GM20000 (cell line): ENCODE data around the gene ARSB.

ENCODE experiments used
- DNase-seq: peaks from one replicate; pipeline ENCODE4 v3.0.0; 2012; ENCODE audit warnings: low spot score
- TF ChIP-seq, protein P1 (sequence below): IDR thresholded peaks from 2 replicates; pipeline ENCODE4 v1.5.1; 2012; ENCODE audit warnings: mild to moderate bottlenecking, control low read depth; ENCODE audit errors: extremely low read depth, missing control alignments

The ARSB gene

DNA sequence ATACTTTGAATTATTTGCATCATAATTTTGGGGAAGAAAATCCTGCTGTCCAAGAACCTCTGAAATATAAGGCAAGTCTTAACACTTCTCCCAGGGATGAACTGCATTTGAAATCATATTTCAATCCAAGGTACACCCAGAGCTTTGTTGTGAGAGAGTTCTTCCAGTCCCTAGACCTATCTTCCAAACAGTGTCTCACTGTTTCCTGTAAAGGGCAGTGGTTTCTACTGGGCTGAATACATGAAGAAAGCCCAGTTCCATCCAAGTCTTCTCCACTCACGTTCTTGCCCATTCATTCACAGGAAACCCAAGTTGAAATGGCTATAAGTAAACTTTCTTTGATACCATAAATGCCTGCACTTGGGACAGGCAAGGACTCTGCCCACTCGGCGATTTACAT is 228.3 kb downstream of the ARSB start:
- TF ChIP-seq, protein P1, sequence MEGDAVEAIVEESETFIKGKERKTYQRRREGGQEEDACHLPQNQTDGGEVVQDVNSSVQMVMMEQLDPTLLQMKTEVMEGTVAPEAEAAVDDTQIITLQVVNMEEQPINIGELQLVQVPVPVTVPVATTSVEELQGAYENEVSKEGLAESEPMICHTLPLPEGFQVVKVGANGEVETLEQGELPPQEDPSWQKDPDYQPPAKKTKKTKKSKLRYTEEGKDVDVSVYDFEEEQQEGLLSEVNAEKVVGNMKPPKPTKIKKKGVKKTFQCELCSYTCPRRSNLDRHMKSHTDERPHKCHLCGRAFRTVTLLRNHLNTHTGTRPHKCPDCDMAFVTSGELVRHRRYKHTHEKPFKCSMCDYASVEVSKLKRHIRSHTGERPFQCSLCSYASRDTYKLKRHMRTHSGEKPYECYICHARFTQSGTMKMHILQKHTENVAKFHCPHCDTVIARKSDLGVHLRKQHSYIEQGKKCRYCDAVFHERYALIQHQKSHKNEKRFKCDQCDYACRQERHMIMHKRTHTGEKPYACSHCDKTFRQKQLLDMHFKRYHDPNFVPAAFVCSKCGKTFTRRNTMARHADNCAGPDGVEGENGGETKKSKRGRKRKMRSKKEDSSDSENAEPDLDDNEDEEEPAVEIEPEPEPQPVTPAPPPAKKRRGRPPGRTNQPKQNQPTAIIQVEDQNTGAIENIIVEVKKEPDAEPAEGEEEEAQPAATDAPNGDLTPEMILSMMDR = no peak
- DNase-seq = no peak

DNA sequence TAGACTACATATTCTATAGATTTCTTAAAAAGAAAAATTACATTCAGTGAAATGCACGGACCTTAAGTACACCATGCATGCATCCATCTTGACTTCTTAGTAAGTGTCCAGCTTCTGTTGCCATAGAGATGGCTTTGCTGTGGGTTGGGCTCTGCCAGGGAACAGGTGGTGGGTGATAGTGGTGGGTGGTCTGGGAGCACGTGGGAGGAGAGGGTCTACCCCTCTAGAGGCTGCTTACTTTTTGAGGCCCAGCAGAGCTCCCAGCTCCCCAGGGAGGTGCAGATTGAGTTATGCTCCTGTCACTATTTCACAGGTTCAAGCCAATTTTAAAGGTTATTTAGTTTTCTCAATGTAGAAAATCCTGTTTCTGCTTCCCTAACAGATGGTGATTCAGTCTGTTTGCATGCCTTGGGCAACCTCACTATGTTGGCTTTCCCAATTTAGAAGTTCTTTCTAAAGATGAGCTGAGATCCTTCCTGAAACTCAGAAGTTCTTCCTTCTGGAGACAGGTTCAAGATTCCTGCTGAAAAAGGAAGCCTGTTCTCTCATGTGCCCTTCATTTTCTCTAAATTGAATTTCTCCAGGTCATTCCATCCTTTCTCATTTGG is 229.2 kb downstream of the ARSB start:
- no peak for DNase-seq
- TF ChIP-seq, protein P1 = no peak

DNA sequence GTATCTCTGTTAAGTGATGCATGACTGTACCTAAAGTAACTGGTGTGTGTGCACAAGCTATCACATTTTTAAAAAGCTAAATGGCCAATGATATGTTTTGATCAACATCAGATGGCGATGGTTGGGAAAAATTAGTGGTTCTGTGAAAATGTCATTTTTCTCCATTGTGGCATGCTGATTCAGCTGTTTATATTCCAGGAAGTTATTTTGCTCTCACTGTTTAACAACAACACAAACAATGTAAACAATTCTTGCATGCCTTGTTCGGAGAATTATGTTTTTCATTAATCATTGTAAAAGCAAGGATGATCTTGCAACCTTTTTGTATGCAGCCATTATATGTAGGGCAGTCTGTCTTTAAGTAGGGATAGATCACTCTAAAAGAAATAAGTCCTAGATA is 230.5 kb downstream of the ARSB start:
- TF ChIP-seq, protein P1 = no peak

DNA sequence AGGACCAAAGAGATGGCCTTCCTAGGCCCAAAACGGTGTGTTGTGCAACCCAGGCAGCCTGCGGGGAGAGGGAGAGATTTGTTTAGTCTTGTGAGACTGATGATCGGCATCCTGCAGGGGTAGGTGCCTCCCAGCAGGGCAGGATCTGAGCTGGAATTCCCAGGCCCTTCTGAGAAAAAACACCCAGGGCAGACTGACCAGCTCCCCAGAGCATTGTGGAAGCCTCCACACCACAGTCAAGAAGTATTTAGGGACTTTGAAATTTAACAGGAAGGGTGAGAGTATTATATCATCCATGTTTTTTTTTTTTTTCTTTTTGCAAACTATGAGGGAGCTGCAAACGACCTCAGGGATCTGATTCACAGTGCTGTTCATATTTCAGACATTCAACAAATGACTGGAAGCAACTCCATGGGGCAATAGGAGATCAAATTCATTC is 232.0 kb downstream of the ARSB start:
- TF ChIP-seq, protein P1 = no peak
- DNase-seq = no peak

More for the DNA sequence above, 230.5 kb downstream of the ARSB start:
- DNase-seq = no peak

DNA sequence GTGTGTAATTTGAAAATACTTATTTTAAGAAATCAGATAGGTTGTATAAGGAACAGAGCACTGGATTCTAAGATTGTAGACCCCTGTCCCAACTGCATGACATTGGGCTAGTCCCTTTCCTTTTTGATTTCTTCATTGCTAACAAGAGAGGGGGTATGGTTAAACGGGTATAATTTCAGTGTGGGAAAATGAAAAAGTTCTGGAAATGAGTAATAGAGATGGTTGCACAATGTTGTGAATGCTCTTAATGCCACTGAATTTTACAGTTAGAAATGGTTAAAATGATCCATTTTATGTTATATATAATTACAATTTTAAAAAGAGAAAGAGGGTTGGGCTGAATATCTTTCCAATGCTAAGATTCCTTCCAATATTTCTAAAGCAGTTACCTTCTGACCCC is 233.2 kb downstream of the ARSB start:
- TF ChIP-seq, protein P1 = no peak
- no peak for DNase-seq

DNA sequence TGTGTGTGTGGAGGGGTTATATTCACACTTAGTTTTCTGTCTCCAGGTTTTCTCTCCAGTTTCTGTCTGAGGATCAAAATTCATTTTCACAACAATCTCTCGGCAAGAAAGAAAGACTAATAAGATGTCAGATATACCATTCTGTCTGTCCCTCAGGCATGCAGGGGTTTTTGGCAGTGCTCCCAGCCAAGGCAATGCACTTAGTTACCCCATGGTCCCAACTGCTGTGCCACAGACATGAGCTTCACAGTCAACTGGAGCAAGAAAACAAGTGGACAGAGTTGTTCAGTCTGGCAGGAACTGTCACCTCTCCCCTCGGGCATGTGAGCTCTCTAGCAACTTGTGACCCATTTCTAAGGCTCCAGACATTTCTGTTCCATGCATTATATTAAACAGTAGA is 234.8 kb downstream of the ARSB start:
- no peak for DNase-seq
- TF ChIP-seq, protein P1 = no peak

DNA sequence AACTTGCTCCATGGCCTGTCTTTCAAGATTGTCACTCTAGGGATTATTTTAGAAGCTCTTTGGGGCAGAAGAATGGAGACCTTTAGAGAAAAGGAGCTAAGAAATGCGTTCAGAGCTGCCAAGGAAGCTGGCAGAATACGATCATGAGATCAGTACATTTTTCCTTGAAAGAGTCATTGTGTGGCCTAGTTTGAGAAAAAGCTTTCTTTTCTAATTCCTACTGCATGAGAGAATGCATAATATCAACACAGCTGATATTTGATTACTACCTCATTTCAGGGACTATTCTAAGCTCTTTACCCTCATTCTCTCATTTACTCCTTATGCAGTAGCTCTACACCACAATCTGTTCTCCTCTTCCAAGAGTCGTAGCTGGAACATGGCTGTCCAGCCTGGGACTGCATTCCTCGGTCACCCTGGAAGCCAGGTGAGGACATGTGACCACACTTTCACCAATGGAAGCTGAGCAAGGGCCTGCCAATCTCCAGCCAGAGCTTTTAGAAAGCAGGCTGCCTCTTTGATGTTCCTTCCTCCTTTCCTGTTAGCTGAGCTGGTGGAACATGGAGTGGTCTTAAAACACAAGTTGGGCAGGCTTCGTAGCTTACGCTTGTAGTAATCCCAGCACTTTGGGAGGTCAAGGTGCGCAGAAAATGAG is 237.3 kb downstream of the ARSB start:
- DNase-seq = no peak
- TF ChIP-seq, protein P1 = no peak
